Endometrial microvascular endothelial cells (primary cell): Measurements from ENCODE around the gene CTDSPL. TPM values are rescaled to one million over a fixed set of nuclear protein-coding genes. Genes with fewer than 3 reads are reported as not detected.
"Not testable (repeated sequence)": the region's sequence is repeated elsewhere in the genome, so short reads cannot be mapped to it uniquely, and the experiment has no call there.

Source experiments
- in situ Hi-C: cut with HindIII; loops from 2 replicates; pipeline ENCODE4 v1.10.0; 2017; ENCODE audit warnings: low sequenced_read_pairs, low pct_unique_long_range_greater_than_20kb; ENCODE audit errors: inconsistent ontology term
- total RNA-seq: library from RNA; depleted of rRNA; stranded (reverse); fragments of >200 nt; gene quantifications from one replicate; pipeline ENCODE4 v1.2.3, GENCODE V29; 2015; ENCODE audit errors: inconsistent ontology term

The CTDSPL gene
- total RNA-seq, 1 donor from 2014 or later, result 17.2 TPM

DNA sequence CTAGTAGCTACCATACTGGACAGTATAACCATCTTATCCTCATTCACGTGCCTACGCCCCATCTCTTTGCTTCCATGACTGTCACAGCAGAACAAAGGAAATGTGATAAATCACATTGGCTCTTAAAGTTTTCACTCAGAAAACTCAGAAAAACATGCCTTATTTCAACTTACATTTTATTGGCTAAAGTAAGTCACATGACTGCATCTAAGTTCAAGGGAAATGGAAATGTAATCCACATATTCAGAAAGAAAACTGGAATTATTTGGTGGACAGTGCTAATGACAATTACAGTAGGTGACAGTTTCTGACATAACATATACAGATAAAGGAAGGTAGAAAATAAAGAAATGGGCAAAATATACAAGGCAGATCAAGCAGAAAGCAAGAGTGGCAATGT, 91.5 kb downstream of the CTDSPL start:
- in situ Hi-C loops, result no loop called here

DNA sequence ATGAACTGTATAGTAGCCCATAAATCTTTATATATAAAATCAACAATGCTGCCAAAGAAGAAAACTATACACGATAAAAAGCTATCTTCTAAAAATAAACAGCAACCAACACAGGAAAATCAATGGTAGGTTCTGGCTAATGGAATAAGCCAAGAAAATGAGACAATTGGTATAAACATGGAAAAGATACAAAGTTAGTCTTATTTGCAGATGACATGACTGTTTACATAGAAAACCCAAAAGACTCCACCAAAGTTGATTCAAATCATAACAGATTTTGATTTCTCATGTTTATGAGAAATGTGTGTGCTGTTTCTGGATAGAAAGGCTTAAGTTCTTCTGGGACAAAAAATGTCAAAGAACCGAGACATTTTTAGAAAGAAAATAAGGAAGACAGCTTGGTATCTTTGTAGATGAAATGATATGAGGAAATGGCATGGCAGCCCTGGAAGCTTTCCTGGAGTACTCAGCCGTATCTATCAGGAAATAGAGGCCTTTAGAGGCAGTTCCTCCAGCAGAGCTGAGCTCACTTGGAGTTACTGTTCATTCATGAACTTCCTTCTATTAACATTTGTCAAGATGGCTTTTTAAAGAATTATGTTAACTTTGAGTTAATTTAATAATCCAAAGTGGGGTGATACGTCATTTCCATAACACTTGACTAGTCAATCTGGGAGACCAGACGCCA, 92.2 kb downstream of the CTDSPL start:
- in situ Hi-C loops, result no loop called here

- in situ Hi-C loops, result no loop called here
Observed at GRCh38 chr3:37954881-37955280, 93.2 kb downstream of the CTDSPL start.

- in situ Hi-C loops, result no loop called here
Observed at GRCh38 chr3:37955918-37956707, 94.4 kb downstream of the CTDSPL start.

DNA sequence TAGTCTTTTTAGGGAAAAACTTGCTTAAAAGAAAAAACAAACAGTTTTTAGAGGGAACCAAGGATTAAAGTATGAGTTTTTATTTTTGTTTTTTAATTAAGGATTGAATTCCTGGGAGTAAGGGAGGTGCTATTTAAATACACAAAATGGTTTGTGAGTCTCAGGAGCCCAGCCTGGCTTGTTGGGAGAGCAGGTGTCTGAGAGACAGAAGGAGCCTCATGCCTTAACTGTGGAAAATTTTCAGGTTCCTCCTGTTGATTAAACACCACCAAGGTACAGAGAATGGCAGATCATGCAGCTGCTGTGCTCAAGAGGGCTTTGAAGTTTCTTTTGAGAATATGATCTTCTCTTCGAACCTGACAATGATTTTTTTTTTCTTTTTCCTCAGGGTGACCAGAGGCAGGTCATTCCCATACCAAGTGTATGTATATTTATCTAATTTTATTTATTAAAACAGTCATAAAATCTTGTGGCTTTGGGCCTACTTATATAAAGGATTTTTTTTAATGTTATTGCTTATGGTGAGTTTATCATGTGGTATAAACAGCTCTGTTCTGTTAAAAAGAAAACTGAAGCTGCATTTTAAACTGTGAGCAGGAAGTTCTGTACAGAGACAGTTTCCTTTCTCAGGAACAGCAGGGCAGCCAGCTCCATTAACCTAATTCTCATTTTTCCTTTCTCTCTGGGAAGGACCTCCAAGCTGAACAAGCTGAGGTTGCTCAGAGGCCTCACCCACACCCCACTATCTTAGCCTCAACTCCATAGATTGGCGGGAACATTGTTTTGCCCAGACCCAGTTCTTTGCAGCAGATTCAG, 95.3 kb downstream of the CTDSPL start:
- in situ Hi-C loops, result no loop called here

- in situ Hi-C loops, result no loop called here
Observed at GRCh38 chr3:37957539-37957936, 95.9 kb downstream of the CTDSPL start.

- in situ Hi-C loops, result no loop called here
Observed at GRCh38 chr3:37961622-37962431, 100.1 kb downstream of the CTDSPL start.

GRCh38 chr3:37963016-37963415, 101.3 kb downstream of the CTDSPL start:
- in situ Hi-C loops, result no loop called here

GRCh38 chr3:37963635-37964034, 102.0 kb downstream of the CTDSPL start:
- in situ Hi-C loops, result no loop called here

- in situ Hi-C loops, result no loop called here
Observed at GRCh38 chr3:37964146-37964545, 102.5 kb downstream of the CTDSPL start.

DNA sequence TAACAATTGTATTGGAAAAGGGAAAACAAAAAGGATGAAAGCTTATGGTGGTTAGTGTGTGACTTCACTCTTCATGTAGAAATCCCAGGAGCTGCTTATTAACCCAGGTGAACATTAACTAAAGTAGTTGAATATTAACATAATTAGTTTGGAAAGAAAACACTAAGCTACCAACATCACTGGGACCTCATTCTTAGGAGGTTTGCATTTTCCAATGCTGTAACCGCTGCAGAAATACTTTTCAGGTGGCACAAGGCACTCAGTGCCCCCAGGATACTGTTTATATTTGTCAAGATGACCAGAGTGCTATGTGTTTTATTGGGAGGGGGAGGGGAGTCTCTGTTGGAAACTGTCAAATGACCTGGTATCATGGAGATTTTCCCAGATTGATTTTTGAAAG, 103.0 kb downstream of the CTDSPL start:
- in situ Hi-C loops, result no loop called here

DNA sequence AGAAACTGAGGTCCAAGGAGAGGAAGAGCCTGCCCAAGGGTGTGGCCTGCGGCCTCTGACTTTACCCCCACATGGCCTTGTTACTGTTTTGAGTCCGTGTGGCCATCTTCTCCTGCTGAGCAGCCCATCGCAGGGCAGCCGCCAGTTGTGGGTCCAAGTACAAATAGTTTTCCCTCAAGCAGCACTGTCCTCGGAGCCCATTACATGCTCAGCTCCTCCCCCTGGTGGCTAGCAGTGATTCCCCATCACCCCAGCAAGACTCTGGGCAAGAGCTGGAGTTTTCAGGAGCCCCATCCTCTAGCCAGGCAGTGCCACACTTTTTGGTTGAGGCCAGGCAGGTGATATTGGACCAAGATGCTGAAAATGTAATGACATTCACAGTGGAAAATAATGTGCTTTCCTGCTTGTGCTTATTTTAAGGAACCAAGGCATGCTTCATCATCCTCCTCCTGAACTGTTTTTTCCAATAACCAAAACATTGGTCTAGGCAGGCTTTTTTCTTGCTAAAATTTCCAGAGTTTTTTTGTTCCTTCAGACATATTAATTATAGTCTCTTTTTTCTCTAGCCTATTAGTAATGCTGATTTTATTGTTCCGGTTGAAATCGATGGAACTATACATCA, 105.7 kb downstream of the CTDSPL start:
- in situ Hi-C loops, result no loop called here

GRCh38 chr3:37968199-37968598, 106.5 kb downstream of the CTDSPL start:
- in situ Hi-C loops, result no loop called here

GRCh38 chr3:37968813-37969595, 107.3 kb downstream of the CTDSPL start:
- in situ Hi-C loops, result no loop called here

- in situ Hi-C loops, result no loop called here
Observed at GRCh38 chr3:37969596-37970100, 108.0 kb downstream of the CTDSPL start.

DNA sequence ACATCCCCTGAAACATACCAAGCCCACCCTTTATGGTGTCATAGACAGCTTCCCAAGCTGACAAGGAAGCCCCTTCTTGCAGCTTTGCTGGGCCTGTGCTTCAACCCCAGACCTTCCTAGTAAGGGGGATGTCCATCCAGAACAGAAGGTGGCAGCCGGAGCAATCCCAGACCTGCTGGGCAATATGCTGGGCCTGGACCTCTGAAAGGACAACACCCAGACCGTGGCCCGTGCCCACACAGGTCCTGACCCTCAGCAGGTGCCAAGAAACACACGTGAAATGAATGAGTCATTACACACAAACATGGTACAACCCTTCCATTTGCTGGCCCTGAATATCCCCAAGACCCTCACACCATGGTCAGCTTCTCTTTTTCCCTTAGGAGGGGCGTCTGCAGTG, 109.1 kb downstream of the CTDSPL start:
- in situ Hi-C loops, result no loop called here

DNA sequence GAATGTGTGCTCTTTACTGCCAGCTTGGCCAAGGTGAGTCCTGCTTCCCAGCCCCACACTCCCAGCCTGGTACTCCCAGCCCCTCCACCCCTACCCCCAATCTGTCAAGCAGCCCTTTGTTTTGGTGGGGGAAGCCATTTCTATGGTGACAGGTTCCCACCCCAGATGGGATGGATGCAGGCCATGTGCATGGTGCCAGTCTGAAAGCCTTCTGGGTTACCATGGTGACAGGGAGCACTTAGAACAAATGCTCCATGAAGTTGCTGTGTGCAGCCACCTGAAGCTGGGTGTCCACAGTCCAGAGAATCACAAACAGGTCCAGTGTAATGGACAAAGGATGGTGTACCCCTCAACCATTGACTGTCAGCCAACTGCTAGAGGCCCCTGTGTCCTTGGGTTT, 109.8 kb downstream of the CTDSPL start:
- in situ Hi-C loops, result no loop called here

GRCh38 chr3:37972056-37972455, 110.4 kb downstream of the CTDSPL start:
- in situ Hi-C loops, result not testable (repeated sequence)
